NCI-H2081 treated with DMSO at 0.1 percent for 48 hours (cell line): ENCODE measurements around the gene SPATA12.

ENCODE experiments used
- DNase-seq: peaks from one replicate; lab custom pipeline; 2025; lab: John Stamatoyannopoulos, UW

SPATA12 gene

DNA sequence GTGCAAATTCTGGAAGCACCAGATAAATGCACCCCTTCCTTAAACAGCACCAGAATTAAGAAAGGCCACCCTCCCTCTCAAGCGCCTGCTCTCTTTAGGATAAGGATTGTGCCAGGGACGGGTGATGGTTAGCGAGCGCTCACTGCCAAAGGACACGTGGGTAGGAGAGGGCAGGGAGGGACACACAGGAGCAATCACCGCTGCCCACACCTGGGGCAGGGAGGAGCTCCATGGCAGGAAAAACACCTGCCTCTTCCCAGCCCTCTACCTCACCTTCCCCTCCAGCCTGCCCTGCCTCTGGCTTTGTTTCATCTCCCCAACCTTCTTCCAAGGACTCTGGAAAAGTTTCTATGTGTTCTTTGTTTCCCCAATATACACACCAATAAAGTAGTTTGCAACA, 7.3 kb upstream of the SPATA12 start:
- DNase-seq, result no peak

DNA sequence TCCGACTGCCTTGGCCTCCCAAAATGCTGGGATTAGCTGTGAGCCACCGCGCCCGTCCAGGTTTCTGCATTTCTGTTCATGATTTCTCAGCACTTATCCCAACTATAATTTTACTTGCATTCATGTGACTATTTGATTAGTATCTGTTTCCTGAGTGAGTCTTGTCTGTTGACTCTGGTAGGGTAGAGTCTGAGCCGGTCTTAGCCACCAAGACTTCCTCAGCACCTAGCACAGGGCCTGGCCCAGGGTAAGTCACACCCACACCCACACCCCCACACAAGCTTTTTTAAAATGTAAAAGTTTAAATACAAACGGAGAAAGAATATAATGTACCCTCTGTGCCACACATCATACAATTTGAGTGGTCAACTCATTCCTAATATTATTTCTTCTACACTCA, 3.1 kb upstream of the SPATA12 start:
- no peak for DNase-seq

DNA sequence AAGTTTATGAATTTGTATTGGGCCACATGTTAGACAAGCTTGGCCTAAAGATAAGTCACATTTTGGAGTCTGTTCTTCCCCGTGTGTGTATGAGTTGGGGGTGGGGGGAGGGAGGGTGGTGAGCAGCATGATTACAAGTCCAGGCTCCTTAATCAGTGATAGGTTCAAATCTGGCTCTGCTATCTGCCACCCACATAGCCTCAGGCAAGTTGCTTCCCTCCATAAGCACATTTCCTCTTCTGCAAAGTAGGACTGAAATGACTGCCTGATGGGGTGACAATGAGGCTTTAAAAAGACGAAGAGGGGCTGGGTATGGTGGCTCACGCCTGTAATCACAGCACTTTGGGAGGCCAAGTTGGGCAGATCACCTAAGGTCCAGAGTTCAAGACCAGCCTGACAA, 1.1 kb upstream of the SPATA12 start:
- no peak for DNase-seq

DNA sequence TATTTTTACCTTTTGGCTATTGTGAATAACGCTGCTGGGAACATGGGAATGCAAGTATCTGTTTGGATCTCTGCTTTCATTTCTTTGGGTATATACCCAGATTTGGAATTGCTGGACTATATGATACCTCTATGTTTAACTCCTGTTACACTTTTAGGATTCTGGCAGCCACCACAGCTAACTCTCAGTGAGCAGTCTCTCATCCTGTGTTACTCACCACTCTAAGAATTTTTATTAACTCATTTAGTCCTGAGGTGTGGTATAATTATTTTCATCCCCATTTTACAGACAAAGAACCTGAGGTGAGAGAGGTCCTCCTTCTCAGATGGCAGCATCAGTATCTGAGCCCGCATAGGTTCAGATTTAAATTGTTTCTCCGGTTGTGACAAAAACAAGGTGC, 1.1 kb downstream of the SPATA12 start:
- no peak for DNase-seq

DNA sequence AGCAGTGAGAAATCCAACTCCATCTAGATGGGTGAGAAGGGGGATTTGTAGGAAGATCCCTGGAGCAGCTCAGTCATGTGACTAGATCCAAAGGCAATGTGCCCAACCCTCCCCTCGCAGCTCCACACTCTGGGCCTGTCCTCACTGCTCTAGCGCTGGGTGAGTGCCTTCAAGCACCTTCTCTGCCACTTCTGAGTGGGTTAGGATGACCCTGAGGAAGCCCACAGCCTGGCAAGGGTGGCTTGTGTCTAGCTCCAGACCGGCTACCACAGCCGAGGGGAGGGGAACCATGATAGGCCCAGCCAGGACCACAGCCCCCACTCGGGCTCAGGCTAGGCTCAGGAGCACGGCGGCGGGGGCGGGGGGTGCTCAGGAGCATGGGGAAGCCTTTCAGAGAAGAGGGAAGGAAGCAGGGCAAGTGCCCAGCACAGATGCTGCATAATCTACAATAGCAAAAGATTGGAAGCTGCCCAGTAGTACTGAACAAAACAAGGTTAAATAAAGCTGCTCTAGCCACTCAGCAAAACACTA, 1.7 kb downstream of the SPATA12 start:
- DNase-seq, result no peak

DNA sequence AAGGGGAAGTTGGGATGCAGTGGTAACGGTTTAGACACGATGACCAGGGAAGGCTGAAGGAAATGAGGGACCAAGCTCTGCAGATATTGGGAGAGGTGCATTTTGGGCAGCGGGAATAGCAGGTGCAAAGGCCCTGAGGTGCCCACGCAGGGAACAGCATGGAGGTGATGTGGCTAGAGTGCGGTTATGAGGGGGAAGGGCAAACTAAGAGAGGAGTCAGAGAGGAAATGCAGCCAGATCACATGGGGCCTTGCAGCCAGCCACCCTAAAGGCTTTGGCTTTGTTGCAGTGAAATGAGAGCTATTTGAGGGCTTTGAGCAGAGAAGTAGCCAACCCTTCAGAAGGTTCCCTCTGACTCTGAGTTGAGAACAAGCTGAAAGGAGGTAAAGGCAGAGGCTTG, 2.6 kb downstream of the SPATA12 start:
- DNase-seq, result no peak

DNA sequence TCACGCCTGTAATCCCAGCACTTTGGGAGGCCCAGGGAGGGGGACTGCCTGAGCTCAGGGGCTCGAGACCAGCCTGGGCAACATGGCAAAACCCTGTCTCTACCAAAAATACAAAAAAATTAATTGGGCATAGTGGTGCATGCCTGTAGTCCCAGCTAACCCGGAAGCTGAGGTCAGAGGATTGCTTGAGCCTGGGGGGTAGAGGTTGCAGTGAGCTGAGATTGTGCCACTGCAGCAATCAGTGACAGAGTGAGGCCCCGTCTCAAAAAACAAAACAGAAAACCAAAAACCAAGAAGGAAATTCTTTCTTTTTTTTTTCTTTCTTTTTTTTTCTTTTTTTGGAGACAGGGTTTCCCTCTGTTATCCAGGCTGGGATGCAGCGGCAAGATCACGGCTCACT, 3.5 kb downstream of the SPATA12 start:
- no peak for DNase-seq

DNA sequence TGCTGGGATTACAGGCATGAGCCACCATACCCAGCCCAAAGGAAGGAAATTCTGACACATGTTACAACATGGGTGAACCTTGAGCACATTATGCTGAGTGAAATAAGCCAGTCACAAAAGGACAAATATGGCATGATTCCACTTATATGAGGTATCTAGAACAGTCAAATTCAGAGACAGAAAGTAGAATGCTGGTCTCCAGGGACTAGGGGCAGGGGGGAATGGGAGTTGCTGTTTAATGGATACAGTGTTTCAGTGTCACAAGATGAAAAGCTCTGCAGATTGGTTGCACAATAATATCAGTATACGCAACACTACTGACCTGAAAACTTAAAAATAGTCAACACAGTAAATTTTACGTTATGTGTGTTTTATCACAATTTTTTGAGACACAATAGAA, 4.1 kb downstream of the SPATA12 start:
- DNase-seq, result no peak

DNA sequence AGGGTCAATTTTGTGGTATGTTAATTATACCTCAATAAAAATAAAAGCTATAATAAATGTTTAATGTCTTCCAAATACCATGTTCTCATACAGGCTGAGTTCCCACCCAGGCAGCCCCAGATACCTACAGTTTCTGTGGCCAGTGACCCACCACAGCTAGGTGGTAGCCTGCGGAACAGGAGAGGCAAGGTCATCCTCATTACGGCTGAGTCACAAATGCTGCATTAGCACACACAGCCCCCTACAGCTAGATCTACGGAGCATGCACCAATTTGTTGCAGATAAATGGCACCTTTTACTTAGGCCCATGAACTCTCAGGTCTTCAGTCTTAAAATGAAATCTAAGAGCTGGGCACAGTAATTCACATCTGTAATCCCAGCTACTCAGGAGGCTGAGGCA, 5.1 kb downstream of the SPATA12 start:
- DNase-seq, result no peak

DNA sequence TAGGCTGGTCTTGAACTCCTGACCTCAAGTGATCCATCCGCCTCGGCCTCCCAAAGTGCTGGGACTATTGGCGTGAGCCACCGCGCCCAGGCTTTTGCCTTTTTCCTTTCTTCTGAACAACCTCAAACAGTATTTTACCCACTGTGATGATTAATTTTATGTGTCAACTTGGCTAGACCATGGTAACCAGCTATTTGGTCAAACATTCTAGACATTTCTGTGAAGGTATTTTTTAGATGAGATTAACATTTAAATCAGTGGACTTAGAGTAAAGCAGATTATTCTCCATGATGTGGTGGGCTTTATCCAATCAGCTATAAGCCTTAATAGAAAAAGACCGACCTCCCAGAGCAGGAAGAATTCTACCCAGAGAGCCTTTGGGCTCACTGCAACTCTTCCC, 6.0 kb downstream of the SPATA12 start:
- DNase-seq, result no peak

DNA sequence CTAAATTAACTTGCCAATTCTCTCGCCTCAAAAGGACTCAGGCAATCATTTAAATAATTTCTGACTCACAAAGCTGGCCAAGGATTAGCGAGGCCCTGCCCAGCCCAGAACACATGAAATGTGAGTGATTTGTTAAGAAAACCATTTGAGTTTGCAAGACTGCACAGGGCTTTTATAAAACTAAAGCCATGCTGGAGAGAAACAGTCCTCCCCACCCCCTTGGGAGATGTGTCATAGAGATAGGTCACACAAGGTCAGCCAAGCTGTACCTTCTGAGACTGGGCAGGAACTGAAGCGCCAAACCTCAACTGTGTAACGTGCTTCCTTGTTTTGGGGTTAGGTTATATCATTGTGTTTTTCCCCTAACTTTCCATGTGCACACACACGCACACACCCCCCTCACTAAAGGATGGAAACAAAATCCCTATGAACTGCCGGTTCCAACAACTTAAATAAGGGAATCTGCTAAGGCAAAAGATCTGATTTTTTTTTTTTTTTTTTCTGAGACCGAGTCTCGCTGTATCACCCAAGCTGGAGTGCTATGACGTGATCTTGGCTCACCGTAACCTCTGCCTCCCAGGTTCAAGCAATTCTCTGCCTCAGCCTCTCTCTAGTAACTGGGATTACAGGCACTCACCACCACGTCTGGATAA, 8.1 kb downstream of the SPATA12 start:
- DNase-seq, result no peak

DNA sequence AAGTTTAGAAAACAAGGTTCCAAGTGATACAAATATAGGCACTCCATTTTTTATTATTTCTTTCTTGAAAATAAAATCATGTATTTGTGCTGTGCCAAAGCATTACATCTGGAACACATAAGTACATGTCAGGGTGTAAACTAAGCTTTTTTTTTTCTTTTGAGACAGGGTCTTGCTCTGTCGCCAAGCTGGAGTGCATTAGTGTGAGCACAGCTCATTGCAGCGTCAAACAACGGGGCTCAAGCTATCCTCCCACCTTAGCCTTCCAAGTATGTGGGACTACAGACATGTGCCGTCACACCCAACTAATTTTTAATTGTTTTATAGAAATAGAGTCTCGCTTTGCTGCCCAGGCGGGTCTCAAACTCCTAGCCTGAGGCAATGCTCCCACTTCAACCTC, 9.0 kb downstream of the SPATA12 start:
- DNase-seq, result no peak

DNA sequence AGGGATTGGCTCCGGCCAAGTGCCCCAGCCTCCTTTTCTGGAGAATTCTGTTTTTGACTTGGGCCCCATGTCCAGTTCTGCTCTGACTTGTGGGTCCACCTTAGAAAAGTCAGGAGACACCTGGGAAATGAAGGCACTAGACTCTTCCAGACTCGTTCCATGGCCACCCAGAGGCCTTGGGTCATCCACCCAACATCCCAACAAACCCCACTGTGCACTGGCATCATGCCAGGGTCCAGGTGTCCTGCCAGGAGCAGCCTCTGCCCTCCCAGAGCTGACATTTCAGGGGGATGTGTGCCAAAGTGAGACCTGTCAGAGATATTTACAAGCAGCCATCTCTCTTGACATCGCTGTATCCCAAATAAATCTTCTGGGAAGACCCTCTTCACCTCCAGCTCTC, 13.2 kb downstream of the SPATA12 start:
- DNase-seq, result no peak

DNA sequence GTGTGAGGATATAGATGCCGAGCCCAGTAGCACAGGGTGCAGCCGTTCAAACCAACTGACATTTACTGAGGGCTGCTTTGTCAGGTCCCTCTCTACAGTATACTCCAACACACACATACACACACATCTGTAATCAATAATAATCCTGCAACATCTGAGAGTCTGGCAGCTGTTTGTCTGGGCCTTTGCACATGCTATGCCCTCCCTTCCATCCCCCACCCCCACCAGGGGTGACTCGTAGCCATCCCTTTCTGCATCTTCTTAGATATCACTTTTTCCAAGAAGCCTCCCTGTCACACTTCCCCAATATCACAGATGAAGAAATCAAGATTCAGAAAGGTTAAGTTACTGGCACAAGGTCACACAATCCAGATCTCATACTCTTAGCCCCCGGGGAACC, 13.7 kb downstream of the SPATA12 start:
- no peak for DNase-seq

DNA sequence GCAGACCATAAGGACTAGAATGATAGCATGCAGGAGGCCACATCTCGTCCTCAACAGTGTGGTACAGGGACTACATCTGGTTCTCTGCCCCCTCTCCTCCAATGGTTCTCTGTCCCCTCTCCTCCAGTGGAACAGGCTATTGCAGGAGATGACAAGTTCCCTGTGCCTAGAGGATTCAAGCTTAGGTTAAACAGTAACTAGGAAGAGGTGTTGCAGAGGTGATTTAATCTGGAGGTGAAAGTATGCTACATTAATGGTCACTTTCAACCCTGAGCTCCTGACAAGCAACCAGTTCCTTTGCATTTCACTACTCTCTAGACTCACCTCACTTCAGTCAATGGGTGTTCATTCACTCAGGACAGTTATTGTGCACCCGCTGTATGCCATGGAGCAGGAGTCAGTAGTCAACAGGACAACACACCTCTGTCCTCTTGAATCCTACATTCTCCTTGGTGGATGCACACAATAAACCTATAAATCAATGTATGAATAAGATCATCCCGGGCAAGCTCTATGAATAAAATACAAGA, 16.0 kb downstream of the SPATA12 start:
- no peak for DNase-seq

DNA sequence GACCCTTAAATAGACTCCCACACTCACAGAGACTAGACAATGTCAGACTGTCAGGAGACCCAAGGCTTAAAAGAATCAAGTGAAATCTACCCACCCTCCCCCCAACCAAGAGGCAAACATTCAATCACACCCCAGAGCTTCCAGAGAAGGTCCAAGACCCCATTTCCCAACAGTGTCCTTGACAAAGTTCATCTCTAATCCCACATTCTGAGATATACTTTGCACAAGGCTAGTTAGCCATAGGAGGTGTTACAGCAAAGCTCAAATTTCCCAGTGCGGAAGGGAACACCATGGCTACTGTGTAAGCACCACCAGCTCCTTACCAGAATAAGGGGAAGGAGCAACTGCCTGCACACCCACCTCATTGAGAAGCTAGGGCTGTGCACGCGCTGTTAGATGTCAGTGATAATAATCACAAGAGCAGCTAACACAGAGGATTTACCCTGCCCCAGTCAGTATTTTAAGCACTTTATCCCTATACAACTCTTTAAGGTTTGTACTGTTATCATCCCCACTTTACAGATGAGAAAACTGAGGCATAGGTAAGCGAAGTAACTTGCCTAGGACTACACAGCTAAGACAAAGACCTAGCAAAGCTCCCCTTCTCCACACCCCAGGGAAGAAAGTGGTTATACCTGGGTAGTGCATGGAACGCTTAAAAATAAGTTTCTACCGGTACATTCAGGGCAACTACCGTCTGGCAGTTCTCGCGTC, 17.3 kb downstream of the SPATA12 start:
- DNase-seq, result no peak

DNA sequence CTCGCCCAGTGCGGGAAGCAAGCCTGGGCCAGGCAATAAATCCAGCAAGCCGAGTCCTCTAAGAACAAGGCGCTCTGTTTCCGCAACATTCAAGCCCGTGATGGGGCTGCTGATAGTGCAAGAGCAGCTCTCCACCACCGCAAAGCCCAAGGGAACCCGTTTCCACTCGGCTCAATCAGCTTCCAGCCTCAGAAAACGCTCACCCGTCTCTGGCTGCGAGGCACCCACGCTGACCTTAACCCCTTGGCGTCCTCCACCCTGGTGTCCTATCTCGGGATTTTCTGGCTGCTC, 17.8 kb downstream of the SPATA12 start:
- DNase-seq, result no peak

DNA sequence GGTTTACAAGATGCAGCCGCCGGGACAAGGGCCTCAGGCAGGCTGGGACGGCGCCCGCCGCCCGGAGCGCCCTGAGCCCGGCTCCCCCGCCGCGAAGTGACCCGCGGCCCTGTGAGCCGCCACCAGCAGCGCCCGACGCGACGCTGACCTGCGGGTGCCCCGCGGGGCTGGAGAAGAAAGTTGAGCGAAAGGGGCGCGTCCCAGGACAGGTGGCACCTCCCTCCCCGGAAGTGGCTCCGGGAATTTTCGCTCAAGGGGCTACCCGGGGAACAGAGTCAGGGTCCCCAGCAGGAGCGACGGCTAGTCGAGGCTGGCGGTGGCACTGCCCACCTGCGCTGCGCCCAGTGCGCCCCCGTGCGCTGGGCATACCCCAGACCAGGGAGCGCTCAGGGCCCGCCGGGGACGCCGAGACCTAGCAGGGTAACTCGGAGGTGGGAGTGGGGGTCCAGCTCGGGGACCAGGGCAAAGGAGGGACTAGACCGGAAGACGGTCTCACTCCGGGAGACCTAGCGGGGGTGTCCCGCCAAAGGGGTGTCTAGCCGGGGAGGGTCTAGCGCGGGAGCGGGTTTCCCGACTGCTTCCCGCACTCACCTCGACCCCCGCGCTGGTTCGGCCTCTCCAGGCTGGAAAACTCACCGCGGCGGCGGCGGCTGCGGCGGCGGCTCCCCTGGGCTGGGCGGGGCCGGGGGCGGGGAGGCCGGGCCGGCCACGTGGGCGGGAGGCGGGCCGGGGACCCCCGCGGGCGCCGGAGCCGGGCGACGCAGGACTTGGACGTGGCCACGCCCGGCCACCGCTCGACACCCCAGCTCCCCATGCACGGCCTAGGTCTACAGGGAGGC, 18.4 kb downstream of the SPATA12 start:
- no peak for DNase-seq

DNA sequence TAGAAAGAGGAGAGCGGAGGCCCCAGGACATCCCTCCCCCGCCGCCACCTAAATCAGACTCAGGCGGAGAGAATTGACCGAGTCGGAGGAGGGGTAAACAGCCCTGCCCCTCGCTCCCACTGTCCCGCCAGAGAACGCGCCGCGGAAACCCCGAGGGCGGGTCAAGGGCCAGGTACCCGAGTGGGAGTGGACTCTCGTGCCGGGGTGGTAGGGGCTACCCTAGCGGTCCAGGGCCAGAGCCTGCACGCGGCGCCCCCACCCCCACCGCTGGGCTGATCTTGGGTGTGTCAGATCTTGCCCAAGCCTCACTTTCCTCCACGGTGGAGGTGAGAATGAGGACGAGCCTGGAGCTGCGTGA, 19.0 kb downstream of the SPATA12 start:
- DNase-seq, result no peak

DNA sequence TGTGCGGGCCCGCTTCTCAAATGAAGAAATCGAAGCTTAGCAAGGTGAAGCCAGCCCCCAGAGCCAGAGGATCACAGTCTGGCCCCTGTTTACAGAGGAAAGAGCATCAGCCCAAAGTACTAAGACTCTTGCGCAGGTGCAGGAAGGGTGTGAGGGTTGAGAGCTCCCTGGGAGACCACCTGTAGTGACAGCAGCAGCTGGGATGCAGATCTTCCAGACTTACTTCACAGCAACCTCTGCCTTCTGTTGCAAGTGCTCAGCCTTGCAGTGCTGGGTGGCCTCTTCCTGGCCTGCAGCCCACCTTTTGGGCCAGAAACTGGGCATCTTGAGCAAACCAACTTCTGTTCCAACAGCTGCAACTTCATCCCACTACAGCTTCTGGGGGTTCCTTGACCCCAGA, 19.7 kb downstream of the SPATA12 start:
- DNase-seq, result no peak

DNA sequence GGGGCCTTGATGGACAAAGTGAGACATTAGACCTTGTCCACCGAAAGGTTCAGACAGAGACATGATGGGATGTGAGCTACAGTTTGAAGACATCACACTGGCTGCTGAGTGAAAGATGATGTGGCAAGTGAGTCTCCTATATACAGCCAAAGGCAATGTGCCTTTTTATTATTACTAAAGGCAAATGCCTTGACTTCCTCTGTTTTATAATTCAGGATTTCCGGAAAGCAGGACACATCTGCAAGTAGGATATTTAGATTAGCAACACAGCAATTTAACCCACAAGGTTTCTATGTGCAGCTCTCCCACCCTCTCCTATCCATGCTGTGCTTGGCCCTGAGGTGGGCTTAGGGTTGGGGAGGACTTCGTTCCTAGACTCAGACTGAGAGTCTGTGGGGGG, 20.7 kb downstream of the SPATA12 start:
- no peak for DNase-seq

DNA sequence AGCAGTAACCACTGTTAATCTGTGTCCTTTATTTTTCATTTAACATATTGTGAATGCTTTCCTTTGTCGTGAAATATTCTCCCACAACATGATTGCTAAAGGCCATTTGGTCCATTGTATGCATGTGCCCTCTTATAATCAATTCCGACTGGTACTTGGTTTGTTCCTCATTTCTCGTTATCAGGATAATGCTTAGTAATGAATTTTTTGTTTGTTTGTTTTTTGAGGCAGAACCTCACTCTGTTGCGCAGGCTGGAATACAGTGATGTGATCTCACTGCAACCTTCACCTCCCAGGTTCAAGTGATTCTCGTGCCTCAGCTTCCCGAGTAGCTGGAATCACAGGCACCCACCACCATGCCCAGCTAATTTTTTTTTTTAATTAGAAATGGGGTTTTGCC, 22.0 kb downstream of the SPATA12 start:
- no peak for DNase-seq
